Measurements from ENCODE around the gene DENND1B.

DENND1B gene

GRCh38 chr1:197685785-197686184, 89.5 kb downstream of the DENND1B start:
- peaks cover 8% of the 10 kb centered on the region; the same call in 1 of the 2 replicates for H3K4me1 ChIP-seq (ENCODE audit: control insufficient read depth, insufficient read depth, low read length)
- no peak overlapping the region for H3K27ac ChIP-seq (ENCODE audit: low read depth, low read length)
- peaks cover 5% of the 10 kb centered on the region; the same call in 1 of the 2 replicates for H3K9me3 ChIP-seq (ENCODE audit: control insufficient read depth, insufficient read depth, low read length)
- H3K9ac ChIP-seq (ENCODE audit: low read depth, low read length), result no peak overlapping the region
- no peaks in the 10 kb centered on the region for H3K36me3 ChIP-seq (ENCODE audit: control insufficient read depth, insufficient read depth, low read length)
- H3K4me3 ChIP-seq (ENCODE audit: low read depth, low read length), result no peak overlapping the region
- H3K27me3 ChIP-seq (ENCODE audit: control insufficient read depth, insufficient read depth, low read length), result no peaks in the 10 kb centered on the region

GRCh38 chr1:197683895-197684553, 91.3 kb downstream of the DENND1B start:
- Histone ChIP-seq H3K27me3 (ENCODE audit: control insufficient read depth, insufficient read depth, low read length) (no peaks in the 10 kb centered on the region), H3K27ac (ENCODE audit: low read depth, low read length) (no peak overlapping the region), H3K4me3 (ENCODE audit: low read depth, low read length) (no peak overlapping the region), H3K4me1 (ENCODE audit: control insufficient read depth, insufficient read depth, low read length) (peaks cover 8% of the 10 kb centered on the region; the same call in 1 of the 2 replicates), H3K36me3 (ENCODE audit: control insufficient read depth, insufficient read depth, low read length) (no peaks in the 10 kb centered on the region), H3K9ac (ENCODE audit: low read depth, low read length) (no peak overlapping the region), H3K9me3 (ENCODE audit: control insufficient read depth, insufficient read depth, low read length) (peaks cover 5% of the 10 kb centered on the region; the same call in 1 of the 2 replicates)

- Histone ChIP-seq H3K4me3 (ENCODE audit: low read depth, low read length) (no peak overlapping the region), H3K36me3 (ENCODE audit: control insufficient read depth, insufficient read depth, low read length) (no peaks in the 10 kb centered on the region), H3K9ac (ENCODE audit: low read depth, low read length) (no peak overlapping the region), H3K4me1 (ENCODE audit: control insufficient read depth, insufficient read depth, low read length) (peaks cover 8% of the 10 kb centered on the region; the same call in 1 of the 2 replicates), H3K27me3 (ENCODE audit: control insufficient read depth, insufficient read depth, low read length) (no peaks in the 10 kb centered on the region), H3K9me3 (ENCODE audit: control insufficient read depth, insufficient read depth, low read length) (peaks cover under 1% of the 10 kb centered on the region; the same call in 1 of the 2 replicates), H3K27ac (ENCODE audit: low read depth, low read length) (no peak overlapping the region)
Measured at GRCh38 chr1:197683280-197683679, 92.0 kb downstream of the DENND1B start.

- peaks cover 11% of the 10 kb centered on the region; the same call in 1 of the 2 replicates for H3K4me1 ChIP-seq (ENCODE audit: control insufficient read depth, insufficient read depth, low read length)
- H3K27me3 ChIP-seq (ENCODE audit: control insufficient read depth, insufficient read depth, low read length), result no peaks in the 10 kb centered on the region
- H3K9ac ChIP-seq (ENCODE audit: low read depth, low read length), result no peak overlapping the region
- H3K4me3 ChIP-seq (ENCODE audit: low read depth, low read length), result no peak overlapping the region
- no peaks in the 10 kb centered on the region for H3K9me3 ChIP-seq (ENCODE audit: control insufficient read depth, insufficient read depth, low read length)
- H3K36me3 ChIP-seq (ENCODE audit: control insufficient read depth, insufficient read depth, low read length), result no peaks in the 10 kb centered on the region
- H3K27ac ChIP-seq (ENCODE audit: low read depth, low read length), result no peak overlapping the region
Measured at GRCh38 chr1:197680311-197680710, 95.0 kb downstream of the DENND1B start.

- no peak overlapping the region for H3K27ac ChIP-seq (ENCODE audit: low read depth, low read length)
- H3K4me1 ChIP-seq (ENCODE audit: control insufficient read depth, insufficient read depth, low read length), result peaks cover 23% of the 10 kb centered on the region
- H3K4me3 ChIP-seq (ENCODE audit: low read depth, low read length), result no peak overlapping the region
- H3K27me3 ChIP-seq (ENCODE audit: control insufficient read depth, insufficient read depth, low read length), result no peaks in the 10 kb centered on the region
- H3K9me3 ChIP-seq (ENCODE audit: control insufficient read depth, insufficient read depth, low read length), result no peaks in the 10 kb centered on the region
- H3K9ac ChIP-seq (ENCODE audit: low read depth, low read length), result no peak overlapping the region
- H3K36me3 ChIP-seq (ENCODE audit: control insufficient read depth, insufficient read depth, low read length), result no peaks in the 10 kb centered on the region
Measured at GRCh38 chr1:197677752-197678295, 97.5 kb downstream of the DENND1B start.

GRCh38 chr1:197677313-197677712, 98.0 kb downstream of the DENND1B start:
- H3K36me3 ChIP-seq (ENCODE audit: control insufficient read depth, insufficient read depth, low read length), result no peaks in the 10 kb centered on the region
- H3K9me3 ChIP-seq (ENCODE audit: control insufficient read depth, insufficient read depth, low read length), result no peaks in the 10 kb centered on the region
- H3K27me3 ChIP-seq (ENCODE audit: control insufficient read depth, insufficient read depth, low read length), result no peaks in the 10 kb centered on the region
- peaks cover 23% of the 10 kb centered on the region for H3K4me1 ChIP-seq (ENCODE audit: control insufficient read depth, insufficient read depth, low read length)
- no peak overlapping the region for H3K9ac ChIP-seq (ENCODE audit: low read depth, low read length)
- H3K4me3 ChIP-seq (ENCODE audit: low read depth, low read length), result no peak overlapping the region
- H3K27ac ChIP-seq (ENCODE audit: low read depth, low read length), result no peak overlapping the region

- no peak overlapping the region for H3K27ac ChIP-seq (ENCODE audit: low read depth, low read length)
- H3K9me3 ChIP-seq (ENCODE audit: control insufficient read depth, insufficient read depth, low read length), result no peaks in the 10 kb centered on the region
- H3K4me1 ChIP-seq (ENCODE audit: control insufficient read depth, insufficient read depth, low read length), result peaks cover 23% of the 10 kb centered on the region
- H3K9ac ChIP-seq (ENCODE audit: low read depth, low read length), result no peak overlapping the region
- H3K27me3 ChIP-seq (ENCODE audit: control insufficient read depth, insufficient read depth, low read length), result no peaks in the 10 kb centered on the region
- no peaks in the 10 kb centered on the region for H3K36me3 ChIP-seq (ENCODE audit: control insufficient read depth, insufficient read depth, low read length)
- no peak overlapping the region for H3K4me3 ChIP-seq (ENCODE audit: low read depth, low read length)
Measured at GRCh38 chr1:197675583-197676208, 99.6 kb downstream of the DENND1B start.

- Histone ChIP-seq H3K36me3 (ENCODE audit: control insufficient read depth, insufficient read depth, low read length) (no peaks in the 10 kb centered on the region), H3K4me1 (ENCODE audit: control insufficient read depth, insufficient read depth, low read length) (peaks cover 23% of the 10 kb centered on the region), H3K27ac (ENCODE audit: low read depth, low read length) (no peak overlapping the region), H3K4me3 (ENCODE audit: low read depth, low read length) (no peak overlapping the region), H3K9ac (ENCODE audit: low read depth, low read length) (no peak overlapping the region), H3K9me3 (ENCODE audit: control insufficient read depth, insufficient read depth, low read length) (no peaks in the 10 kb centered on the region), H3K27me3 (ENCODE audit: control insufficient read depth, insufficient read depth, low read length) (no peaks in the 10 kb centered on the region)
Measured at GRCh38 chr1:197674286-197674685, 101.0 kb downstream of the DENND1B start.

GRCh38 chr1:197673292-197673691, 102.0 kb downstream of the DENND1B start:
- no peaks in the 10 kb centered on the region for H3K36me3 ChIP-seq (ENCODE audit: control insufficient read depth, insufficient read depth, low read length)
- no peak overlapping the region for H3K27ac ChIP-seq (ENCODE audit: low read depth, low read length)
- no peaks in the 10 kb centered on the region for H3K27me3 ChIP-seq (ENCODE audit: control insufficient read depth, insufficient read depth, low read length)
- no peaks in the 10 kb centered on the region for H3K9me3 ChIP-seq (ENCODE audit: control insufficient read depth, insufficient read depth, low read length)
- no peak overlapping the region for H3K4me3 ChIP-seq (ENCODE audit: low read depth, low read length)
- H3K4me1 ChIP-seq (ENCODE audit: control insufficient read depth, insufficient read depth, low read length), result peaks cover 23% of the 10 kb centered on the region
- H3K9ac ChIP-seq (ENCODE audit: low read depth, low read length), result no peak overlapping the region

GRCh38 chr1:197672347-197672746, 102.9 kb downstream of the DENND1B start:
- Histone ChIP-seq H3K9ac (ENCODE audit: low read depth, low read length) (no peak overlapping the region), H3K9me3 (ENCODE audit: control insufficient read depth, insufficient read depth, low read length) (no peaks in the 10 kb centered on the region)

GRCh38 chr1:197671920-197672319, 103.4 kb downstream of the DENND1B start:
- Histone ChIP-seq H3K4me1 (ENCODE audit: control insufficient read depth, insufficient read depth, low read length) (peaks cover 23% of the 10 kb centered on the region), H3K9me3 (ENCODE audit: control insufficient read depth, insufficient read depth, low read length) (no peaks in the 10 kb centered on the region), H3K27me3 (ENCODE audit: control insufficient read depth, insufficient read depth, low read length) (no peaks in the 10 kb centered on the region), H3K9ac (ENCODE audit: low read depth, low read length) (no peak overlapping the region), H3K4me3 (ENCODE audit: low read depth, low read length) (no peak overlapping the region), H3K36me3 (ENCODE audit: control insufficient read depth, insufficient read depth, low read length) (no peaks in the 10 kb centered on the region), H3K27ac (ENCODE audit: low read depth, low read length) (no peak overlapping the region)

More at GRCh38 chr1:197672347-197672746, 102.9 kb downstream of the DENND1B start:
- Histone ChIP-seq H3K27me3 (ENCODE audit: control insufficient read depth, insufficient read depth, low read length) (no peaks in the 10 kb centered on the region), H3K4me1 (ENCODE audit: control insufficient read depth, insufficient read depth, low read length) (peaks cover 23% of the 10 kb centered on the region), H3K27ac (ENCODE audit: low read depth, low read length) (no peak overlapping the region), H3K4me3 (ENCODE audit: low read depth, low read length) (no peak overlapping the region), H3K36me3 (ENCODE audit: control insufficient read depth, insufficient read depth, low read length) (no peaks in the 10 kb centered on the region)
